MCF 10A (cell line): ENCODE measurements around the gene DLAT. TPM values are rescaled to one million over a fixed set of nuclear protein-coding genes. Genes with fewer than 3 reads are reported as not detected.
"Not testable (repeated sequence)": the region's sequence is repeated elsewhere in the genome, so short reads cannot be mapped to it uniquely, and the experiment has no call there.

ENCODE experiments used
- BruUV-seq: library from RNA; stranded (reverse); fragments of 400-500 nt; replicated peaks from 2 replicates; lab custom pipeline; 2021; lab: Mats Ljungman, UMichigan
- CTCF ChIA-PET: fragments of 300-600 bp; sonication (Branson Sonifier 250); formaldehyde crosslinking; extraction: SDS; loops from one replicate; lab custom pipeline; 2021; ENCODE audit warnings: antibody characterized with exemption, inconsistent platforms; lab: Yijun Ruan, JAX
- POLR2A ChIA-PET: fragments of 300-600, 350-650 bp; sonication (Branson Sonifier 250); formaldehyde crosslinking; extraction: SDS; loops from one replicate; lab custom pipeline; 2020; ENCODE audit warnings: antibody characterized with exemption, inconsistent platforms; lab: Yijun Ruan, JAX
- DNase-seq: peaks from one replicate; pipeline ENCODE4 v3.0.0-alpha.2; 2018; ENCODE audit not compliant: unreplicated experiment
- H3K27ac Mint-ChIP-seq: one replicate; pipeline ENCODE4 v1.8.0; 2022; ENCODE audit warnings: mild to moderate bottlenecking, low read depth, mixed read lengths; ENCODE audit not compliant: unreplicated experiment
- H3K27me3 Mint-ChIP-seq: one replicate; pipeline ENCODE4 v1.8.0; 2022; ENCODE audit warnings: mixed read lengths; ENCODE audit not compliant: insufficient read depth, unreplicated experiment
- H3K36me3 Mint-ChIP-seq: one replicate; pipeline ENCODE4 v1.8.0; 2022; ENCODE audit warnings: mild to moderate bottlenecking, moderate library complexity, mixed read lengths; ENCODE audit not compliant: insufficient read depth, unreplicated experiment
- H3K4me1 Mint-ChIP-seq: one replicate; pipeline ENCODE4 v1.8.0; 2022; ENCODE audit warnings: mixed read lengths; ENCODE audit not compliant: insufficient read depth, unreplicated experiment
- H3K4me3 Mint-ChIP-seq: one replicate; pipeline ENCODE4 v1.8.0; 2022; ENCODE audit warnings: mild to moderate bottlenecking, moderate library complexity, mixed read lengths; ENCODE audit not compliant: unreplicated experiment
- H3K9me3 Mint-ChIP-seq: one replicate; pipeline ENCODE4 v1.8.0; 2022; ENCODE audit warnings: mixed read lengths; ENCODE audit not compliant: unreplicated experiment
- CTCF ChIP-seq: fragments of 200-600 bp; IDR thresholded peaks from one replicate; pipeline ENCODE4 v1.8.0; 2022; ENCODE audit warnings: antibody characterized with exemption, mild to moderate bottlenecking; ENCODE audit not compliant: unreplicated experiment
- intact Hi-C: fragments of 100-400 bp; cut with micrococcal nuclease; formaldehyde crosslinking; loops from 2 replicates; pipeline ENCODE4 v1.14.1; 2022
- total RNA-seq: library from RNA; stranded (reverse); gene quantifications from 2 replicates; pipeline ENCODE4 v1.2.3, GENCODE V29; 2022

The DLAT gene
- total RNA-seq, 1 experiment from 2014 or later: 43.3 TPM

GRCh38 chr11:111996129-111996528, 29.1 kb upstream of the DLAT start:
- Mint-ChIP-seq H3K4me1 (no peaks in the 10 kb centered on the region), H3K9me3 (no peaks in the 10 kb centered on the region), H3K27ac (no peak overlapping the region), H3K36me3 (peaks cover 84% of the 10 kb centered on the region), H3K4me3 (no peak overlapping the region), H3K27me3 (no peaks in the 10 kb centered on the region)
- POLR2A ChIA-PET: interaction anchor here (0.7 to 1.5 kb wide), 2 partner anchors 54 to 69 kb away, joined by 4 to 5 read pairs; no protein-coding TSS in a partner anchor
- CTCF ChIA-PET: interaction anchor here (0.7 to 2.2 kb wide), 6 partner anchors 8 to 119 kb away, joined by 3 to 10 read pairs (median 4); no protein-coding TSS in a partner anchor
- TF ChIP-seq CTCF: no peak
- BruUV-seq: no TSS peak
- no peak for DNase-seq
- intact Hi-C loops: no loop called here

- H3K36me3 Mint-ChIP-seq: peaks cover 84% of the 10 kb centered on the region
- ChIA-PET POLR2A (interaction anchor here (0.7 to 1.5 kb wide), 4 partner anchors 10 to 70 kb away, joined by 3 to 5 read pairs (median 4); no protein-coding TSS in a partner anchor), CTCF (interaction anchor here (0.6 to 2.2 kb wide), 10 partner anchors 12 to 120 kb away, joined by 3 to 10 read pairs (median 4); no protein-coding TSS in a partner anchor)
- peak; percentile 45 for DNase-seq
- TF ChIP-seq CTCF: peak; percentile 19
- BruUV-seq, intact Hi-C loops, H3K9me3 Mint-ChIP-seq, H3K27me3 Mint-ChIP-seq, H3K4me1 Mint-ChIP-seq, H3K4me3 Mint-ChIP-seq, H3K27ac Mint-ChIP-seq: not testable (repeated sequence)
Measured at GRCh38 chr11:111996669-111997068, 28.5 kb upstream of the DLAT start.

- no peaks in the 10 kb centered on the region for H3K27me3 Mint-ChIP-seq
- ChIA-PET CTCF (interaction anchor here (1.0 kb wide), 1 partner anchor 17 kb away, joined by 7 read pairs; no protein-coding TSS in a partner anchor), POLR2A (interaction anchor here (0.5 kb wide), 1 partner anchor 34 kb away, joined by 3 read pairs; no protein-coding TSS in a partner anchor)
- peaks cover 82% of the 10 kb centered on the region for H3K36me3 Mint-ChIP-seq
- no peak for DNase-seq
- intact Hi-C loops: no loop called here
- no peaks in the 10 kb centered on the region for H3K9me3 Mint-ChIP-seq
- no peak for TF ChIP-seq CTCF
- H3K4me3 Mint-ChIP-seq: no peak overlapping the region
- H3K4me1 Mint-ChIP-seq: no peaks in the 10 kb centered on the region
- H3K27ac Mint-ChIP-seq: no peak overlapping the region
- BruUV-seq: no TSS peak
Measured at GRCh38 chr11:111999111-111999510, 26.1 kb upstream of the DLAT start.

DNA sequence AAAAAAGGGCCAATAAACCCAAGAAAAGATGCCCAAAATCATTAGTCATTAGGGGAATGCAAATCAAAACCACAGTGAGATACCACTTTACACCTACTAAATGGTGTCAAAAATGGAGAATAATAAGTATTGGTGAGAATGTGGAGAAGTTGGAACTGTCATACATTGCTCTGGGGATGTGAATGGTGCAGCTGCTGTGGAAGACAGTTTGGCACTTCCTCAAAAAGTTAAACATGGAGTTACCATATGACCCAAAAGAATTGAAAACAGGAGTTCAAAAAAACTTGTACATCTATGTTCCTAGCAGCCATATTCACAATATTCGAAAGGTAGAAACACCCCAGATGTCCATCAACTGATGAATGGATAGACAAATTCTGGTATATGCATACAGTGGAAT, 24.5 kb upstream of the DLAT start:
- no peak for DNase-seq
- POLR2A ChIA-PET: no interaction called here
- H3K4me3 Mint-ChIP-seq: no peak overlapping the region
- no peak for TF ChIP-seq CTCF
- no peaks in the 10 kb centered on the region for H3K4me1 Mint-ChIP-seq
- intact Hi-C loops: no loop called here
- no peak overlapping the region for H3K27ac Mint-ChIP-seq
- CTCF ChIA-PET: no interaction called here
- peaks cover 85% of the 10 kb centered on the region for H3K36me3 Mint-ChIP-seq
- no peaks in the 10 kb centered on the region for H3K9me3 Mint-ChIP-seq
- no peaks in the 10 kb centered on the region for H3K27me3 Mint-ChIP-seq
- no TSS peak for BruUV-seq
